Activated naive CD4-positive, alpha-beta T cell treated with Interleukin-2 at 50 U/mL for 16 hours (primary cell): ENCODE results near the gene FAM210B.
"Not testable (repeated sequence)": the region's sequence is repeated elsewhere in the genome, so short reads cannot be mapped to it uniquely, and the experiment has no call there.

Source experiments
- DNase-seq: peaks from one replicate; pipeline ENCODE4 v3.0.0-alpha.2; 2020

FAM210B gene, protein sequence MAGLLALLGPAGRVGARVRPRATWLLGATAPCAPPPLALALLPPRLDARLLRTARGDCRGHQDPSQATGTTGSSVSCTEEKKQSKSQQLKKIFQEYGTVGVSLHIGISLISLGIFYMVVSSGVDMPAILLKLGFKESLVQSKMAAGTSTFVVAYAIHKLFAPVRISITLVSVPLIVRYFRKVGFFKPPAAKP

GRCh38 chr20:56358600-56359211 lies at the start of gene FAM210B:
TSS of gene FAM210B (plus strand) at chr20:56358974. CDS start at chr20:56359006, 32 bp downstream.
- DNase-seq: peak; percentile 83

DNA sequence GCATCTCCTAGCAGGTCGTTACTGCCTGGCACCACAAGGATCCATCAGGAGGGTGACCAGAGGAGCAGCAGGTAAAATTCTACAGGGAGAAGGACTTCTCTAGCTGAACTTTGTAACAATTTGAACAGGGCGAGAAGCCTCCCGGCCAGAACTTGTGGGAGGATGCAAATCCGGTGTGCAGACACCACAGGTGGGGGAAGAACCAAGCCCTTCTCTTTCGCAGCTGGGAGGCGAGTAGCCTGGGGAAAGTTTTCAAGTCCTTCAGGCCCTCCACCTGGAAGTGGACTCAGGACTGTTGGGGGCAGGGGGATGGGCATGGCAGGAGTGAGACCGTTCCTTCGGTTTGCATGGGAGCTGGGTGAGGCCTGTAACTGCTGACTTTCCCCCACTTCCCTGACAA lies 42.7 kb upstream of the FAM210B start:
- DNase-seq: no peak

GRCh38 chr20:56316483-56316882 lies 42.3 kb upstream of the FAM210B start:
- DNase-seq: no peak

- DNase-seq: no peak
These were observed 36.1 kb upstream of the FAM210B start for GRCh38 chr20:56322681-56323080.

GRCh38 chr20:56323206-56323605 lies 35.6 kb upstream of the FAM210B start:
- DNase-seq: no peak

DNA sequence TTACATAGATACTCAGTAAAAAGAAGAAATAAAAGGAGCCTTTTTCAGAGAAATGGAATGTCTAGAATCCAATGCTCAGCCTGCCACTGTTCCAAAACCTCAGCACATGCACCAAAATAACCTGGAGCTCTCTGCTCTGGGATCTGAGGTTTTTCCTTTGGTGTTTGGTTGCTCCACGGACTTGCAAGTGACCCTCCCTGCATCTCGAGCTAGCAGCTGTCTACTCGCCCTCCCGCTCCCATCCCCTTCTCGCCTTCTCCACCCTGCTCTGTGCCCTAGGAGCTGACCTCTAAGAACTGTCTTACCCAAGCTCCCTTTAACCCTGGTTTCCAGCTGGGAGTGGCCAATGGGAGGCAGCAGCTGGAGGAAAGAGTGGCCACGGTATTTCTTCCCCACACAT lies 35.1 kb upstream of the FAM210B start:
- DNase-seq: no peak

- DNase-seq: no peak
These were observed 34.0 kb upstream of the FAM210B start for GRCh38 chr20:56324806-56325205.

GRCh38 chr20:56328861-56329260 lies 29.9 kb upstream of the FAM210B start:
- no peak for DNase-seq

- not testable (repeated sequence) for DNase-seq
These were observed 22.1 kb upstream of the FAM210B start for GRCh38 chr20:56336709-56337108.

DNA sequence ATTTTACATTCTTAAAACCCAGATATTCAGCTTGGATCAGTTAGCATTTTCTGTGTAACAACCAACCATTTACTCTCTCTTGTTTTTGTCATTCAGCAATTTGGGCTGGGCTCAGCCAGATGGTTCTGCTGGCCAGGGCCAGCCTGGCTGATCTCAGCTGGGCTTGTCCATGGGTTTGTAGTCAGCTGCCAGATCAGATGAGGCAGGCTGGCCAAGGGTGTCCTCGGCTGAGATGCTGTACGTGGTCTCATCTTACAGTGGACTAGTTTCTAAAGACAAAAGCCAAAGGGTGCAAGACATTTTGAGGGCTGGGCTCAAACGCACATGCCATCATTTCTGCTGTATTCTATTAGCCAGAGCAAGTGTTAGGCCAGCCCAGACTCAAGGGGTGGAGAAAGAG lies 16.0 kb upstream of the FAM210B start:
- DNase-seq: no peak

DNA sequence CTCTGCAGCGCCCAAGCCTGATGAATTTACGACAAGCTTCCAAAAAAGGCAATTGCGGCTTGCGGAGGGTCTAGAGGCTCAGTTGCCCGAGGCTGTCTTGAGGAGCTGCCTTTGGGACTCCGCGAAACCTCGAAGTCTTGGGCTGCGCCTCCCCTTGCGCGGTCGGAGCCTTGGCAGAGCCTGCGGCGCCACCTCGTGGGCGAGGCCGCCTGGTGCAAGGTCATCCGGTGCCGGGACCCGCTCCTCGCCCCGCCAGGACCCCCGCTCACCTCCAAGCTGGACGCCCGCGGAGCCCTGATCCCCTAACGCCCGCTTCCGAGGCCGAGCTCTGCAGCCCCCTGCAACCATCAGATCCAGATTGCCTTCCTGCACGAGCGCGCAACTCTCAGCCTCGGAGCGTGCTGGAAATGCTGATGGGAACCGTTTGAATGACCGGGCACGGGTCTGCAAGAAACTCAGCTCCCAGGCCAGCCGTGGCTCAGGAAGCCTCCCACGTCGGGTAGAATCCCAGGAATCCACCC lies 14.9 kb upstream of the FAM210B start:
- DNase-seq: peak; percentile 19

DNA sequence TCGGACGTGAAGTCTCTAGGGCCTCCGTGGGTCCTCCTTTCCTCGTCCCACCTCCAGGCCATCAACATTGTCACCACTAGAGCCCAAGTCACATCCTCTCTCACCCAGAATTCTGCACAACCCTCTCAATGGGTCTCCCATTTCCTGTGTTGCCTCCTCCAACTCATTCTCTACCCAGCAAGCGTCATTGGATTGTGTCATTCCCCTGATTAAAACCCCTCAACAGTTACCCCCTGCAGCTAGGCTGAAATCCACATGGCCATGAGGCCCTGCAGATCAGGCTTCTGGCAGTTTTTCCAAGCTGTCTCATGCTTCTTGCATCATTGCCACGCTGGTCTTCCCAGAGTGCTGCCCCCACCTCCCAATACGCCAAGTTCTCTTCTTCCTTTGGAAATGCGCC lies 12.9 kb upstream of the FAM210B start:
- no peak for DNase-seq

DNA sequence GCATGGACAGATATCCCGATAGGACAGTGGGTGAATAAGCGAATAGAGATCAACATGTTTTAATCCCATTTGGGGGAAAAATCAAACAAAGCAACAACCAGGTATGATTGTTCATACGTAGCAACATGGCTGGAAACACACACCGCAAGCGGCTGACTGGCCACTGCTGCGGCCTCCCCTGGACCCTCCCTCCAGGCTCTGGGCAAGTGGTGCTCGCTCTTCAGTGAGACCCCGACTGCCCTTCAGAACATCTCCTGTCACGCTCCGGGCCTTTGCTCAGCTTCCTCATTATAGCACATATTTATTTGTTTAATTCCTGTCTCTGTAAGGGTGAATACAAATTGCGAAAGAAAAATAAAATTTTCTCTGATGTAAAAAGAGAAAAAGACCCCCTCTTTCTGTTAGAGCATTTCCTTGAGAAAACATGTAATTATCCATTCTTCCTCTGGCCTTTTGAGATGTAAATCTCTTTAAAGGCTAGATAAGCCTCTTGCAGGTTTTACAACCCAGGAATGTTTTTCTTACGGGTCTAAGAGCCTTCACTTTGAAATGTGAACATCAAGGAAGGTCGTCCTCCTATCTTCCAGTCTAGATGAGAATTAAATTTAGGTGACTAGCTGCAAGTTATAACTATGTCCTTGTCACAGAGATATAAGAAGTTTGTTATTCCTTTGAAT lies 11.0 kb upstream of the FAM210B start:
- DNase-seq: no peak

DNA sequence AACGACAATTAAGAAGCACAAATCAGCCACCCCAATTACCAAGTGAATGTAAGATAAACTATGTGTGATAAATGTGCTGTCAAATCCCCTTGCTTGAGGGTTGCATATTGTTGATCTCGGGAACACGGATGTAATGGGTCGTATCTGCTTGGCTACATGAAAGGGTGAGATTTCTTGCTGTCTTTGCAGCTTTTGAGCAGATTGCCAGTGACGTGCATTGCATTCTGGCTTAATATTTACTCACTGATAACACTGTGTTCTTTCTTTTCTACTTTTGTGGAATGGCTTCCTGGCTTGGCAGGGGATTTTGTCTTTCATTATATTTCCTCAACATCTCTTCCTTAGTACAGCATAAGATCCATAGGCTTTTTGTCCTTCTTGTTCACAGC lies 10.5 kb upstream of the FAM210B start:
- DNase-seq: no peak

- DNase-seq: no peak
These were observed 10.0 kb upstream of the FAM210B start for GRCh38 chr20:56348746-56349145.

- DNase-seq: no peak
These were observed 7.9 kb upstream of the FAM210B start for GRCh38 chr20:56350842-56351241.

- no peak for DNase-seq
These were observed 6.3 kb upstream of the FAM210B start for GRCh38 chr20:56352345-56353055.

- DNase-seq: no peak
These were observed 5.4 kb upstream of the FAM210B start for GRCh38 chr20:56353356-56353755.

DNA sequence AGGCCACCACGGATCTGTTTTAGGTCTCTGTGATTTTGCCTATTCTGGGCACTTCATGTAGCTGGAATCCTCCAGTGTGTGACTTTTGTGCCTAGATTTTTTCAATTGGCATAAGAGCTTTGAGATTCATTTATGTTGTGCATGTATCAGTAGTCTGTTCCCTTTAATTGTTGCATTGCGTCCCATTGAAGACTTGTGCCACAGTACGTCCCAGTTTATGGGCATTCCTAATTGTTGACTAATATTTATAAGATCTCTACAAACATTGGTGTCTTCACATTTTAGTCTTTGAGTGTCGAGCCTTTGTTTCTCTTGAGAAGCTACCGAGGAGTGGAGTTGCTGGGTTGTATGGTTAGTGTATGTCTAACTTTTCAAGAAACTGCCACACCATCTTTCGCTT lies 704 bp upstream of the FAM210B start:
- DNase-seq: no peak

DNA sequence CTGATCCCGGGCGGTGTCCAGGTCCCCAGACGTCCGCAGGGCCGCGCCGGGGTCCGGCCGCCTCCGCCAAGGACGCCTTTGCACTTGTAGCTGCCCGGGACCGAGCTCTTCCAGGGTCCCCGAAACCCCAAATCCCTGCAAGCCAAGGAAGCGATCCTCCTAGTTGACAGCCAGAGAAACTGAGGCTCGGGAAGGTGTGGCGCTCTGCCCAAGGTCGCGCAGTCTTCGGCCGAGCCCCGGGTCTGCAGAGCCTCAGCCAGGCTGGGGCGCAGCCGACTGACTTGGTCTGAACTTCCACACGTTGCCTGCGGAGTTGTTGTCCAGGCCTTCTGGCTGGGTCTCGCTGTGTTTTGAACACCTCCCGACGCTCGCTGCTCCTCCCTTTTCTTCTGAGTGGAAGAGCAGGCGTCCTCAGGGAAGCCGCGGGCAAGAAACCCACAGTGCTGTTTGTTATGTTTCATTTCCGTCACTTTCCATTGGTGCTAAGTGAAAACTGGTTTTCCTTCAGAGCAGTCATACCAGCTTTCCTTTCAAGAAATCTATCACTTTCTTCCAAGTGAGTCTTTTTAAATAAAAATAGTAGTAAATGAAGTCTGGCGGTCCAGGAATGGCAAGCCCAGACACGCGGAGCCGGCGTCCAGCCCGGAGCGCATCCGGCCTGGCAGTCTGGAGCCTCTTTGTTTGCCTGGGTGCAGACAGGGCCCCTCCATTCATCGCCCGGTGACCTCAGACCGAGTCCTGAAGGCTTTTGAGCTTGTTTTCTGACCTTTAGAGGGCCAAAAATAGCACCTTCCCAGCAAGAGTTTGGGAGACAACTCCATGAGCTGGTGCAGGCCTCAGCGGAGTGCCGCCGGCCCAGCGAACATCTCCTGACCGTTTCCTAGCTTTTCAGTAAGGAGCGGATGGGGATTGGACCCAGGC lies 698 bp downstream of the FAM210B start:
- peak; percentile 18 for DNase-seq

DNA sequence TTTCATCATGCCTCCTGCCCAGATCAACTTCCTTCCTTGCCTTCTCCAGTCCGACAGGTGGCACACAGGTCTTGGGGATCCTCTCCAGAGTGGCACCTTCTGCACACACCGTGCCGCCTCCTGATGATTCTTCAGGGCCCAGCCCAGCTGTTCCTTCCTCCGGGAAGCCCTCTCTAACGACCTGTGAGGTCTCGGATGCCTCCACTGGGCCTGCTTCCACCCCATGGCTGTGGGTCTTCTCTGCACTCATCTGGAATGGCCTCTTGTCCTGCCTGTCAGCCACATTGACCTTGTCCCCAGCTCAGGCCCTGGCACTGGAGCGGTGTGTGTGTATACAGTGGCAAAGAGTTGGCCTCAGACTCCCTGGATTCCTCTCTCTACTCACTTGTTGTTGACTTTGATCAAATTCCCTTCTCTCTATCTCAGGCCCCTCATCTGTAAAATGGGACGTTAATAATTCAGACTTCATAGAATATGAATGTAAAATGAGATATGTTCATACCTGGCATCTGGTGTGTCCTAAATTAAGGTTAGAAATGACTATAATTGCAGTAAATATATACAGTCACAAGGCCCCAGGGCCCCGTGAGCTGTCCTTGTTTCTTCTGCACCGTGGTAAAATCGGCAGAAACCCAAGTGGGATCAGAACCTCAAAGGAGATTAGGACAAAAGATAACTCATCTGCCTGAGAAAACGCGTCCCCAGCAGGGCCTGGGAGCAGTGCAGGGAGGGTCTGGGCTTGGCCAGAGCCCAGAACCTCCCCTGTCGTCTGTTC lies 1.5 kb downstream of the FAM210B start:
- no peak for DNase-seq

DNA sequence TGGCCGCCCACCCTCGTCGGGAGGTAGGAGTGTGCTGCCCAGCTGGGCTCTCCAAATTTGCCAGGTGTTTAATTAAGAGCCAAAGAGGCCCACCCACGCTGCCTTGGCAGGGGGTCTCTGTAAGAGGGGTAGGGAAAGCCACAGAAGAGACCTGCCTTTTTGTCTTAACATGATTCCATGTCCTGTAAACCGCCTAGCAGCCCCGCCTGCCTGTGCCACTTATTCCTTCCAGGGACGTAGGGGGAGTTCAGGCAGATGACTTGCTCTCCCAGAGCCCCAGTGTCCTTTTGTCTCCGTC lies 2.1 kb downstream of the FAM210B start:
- no peak for DNase-seq
